Measurements from ENCODE around the gene FARP2.

FARP2 gene

DNA sequence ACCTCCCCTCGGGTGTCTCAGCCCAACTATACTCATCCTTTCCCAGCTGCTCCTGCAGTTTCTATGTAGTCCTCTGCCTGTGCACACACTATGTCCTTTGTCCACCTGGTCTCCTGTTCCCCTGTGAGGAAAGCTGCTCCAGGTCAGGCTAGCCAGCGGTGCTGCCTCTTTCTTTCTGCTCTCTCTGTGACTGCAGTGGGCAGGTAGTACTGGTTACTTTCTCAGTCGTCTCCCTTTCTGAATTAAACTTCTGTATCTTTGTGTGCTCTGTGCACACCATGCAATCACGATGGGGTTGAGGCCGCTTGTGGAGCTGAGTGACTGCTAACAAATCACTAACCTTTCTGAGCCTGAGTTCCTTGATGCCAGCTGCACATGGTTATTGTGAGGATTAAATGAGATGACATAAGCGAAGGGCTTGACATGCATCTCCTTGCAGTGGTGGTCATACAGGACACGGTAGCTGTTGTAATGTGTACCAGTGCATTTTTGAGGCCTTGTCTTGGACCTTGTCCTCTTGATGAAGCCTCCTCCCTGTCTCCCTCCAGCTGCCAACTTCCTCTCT, 3.5 kb downstream of the FARP2 start:
- in situ Hi-C loops (cut with MboI; ENCODE audit: low pct_unique_long_range_greater_than_20kb, low sequenced_read_pairs, unreplicated experiment), result no loop called here
- DNase-seq (ENCODE audit: low spot score), result no peak
- TF ChIP-seq, protein P1, sequence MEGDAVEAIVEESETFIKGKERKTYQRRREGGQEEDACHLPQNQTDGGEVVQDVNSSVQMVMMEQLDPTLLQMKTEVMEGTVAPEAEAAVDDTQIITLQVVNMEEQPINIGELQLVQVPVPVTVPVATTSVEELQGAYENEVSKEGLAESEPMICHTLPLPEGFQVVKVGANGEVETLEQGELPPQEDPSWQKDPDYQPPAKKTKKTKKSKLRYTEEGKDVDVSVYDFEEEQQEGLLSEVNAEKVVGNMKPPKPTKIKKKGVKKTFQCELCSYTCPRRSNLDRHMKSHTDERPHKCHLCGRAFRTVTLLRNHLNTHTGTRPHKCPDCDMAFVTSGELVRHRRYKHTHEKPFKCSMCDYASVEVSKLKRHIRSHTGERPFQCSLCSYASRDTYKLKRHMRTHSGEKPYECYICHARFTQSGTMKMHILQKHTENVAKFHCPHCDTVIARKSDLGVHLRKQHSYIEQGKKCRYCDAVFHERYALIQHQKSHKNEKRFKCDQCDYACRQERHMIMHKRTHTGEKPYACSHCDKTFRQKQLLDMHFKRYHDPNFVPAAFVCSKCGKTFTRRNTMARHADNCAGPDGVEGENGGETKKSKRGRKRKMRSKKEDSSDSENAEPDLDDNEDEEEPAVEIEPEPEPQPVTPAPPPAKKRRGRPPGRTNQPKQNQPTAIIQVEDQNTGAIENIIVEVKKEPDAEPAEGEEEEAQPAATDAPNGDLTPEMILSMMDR (IDR thresholded peaks at IDR 0.05; ENCODE audit: extremely low read depth, insufficient read depth, missing control alignments), result no peak

DNA sequence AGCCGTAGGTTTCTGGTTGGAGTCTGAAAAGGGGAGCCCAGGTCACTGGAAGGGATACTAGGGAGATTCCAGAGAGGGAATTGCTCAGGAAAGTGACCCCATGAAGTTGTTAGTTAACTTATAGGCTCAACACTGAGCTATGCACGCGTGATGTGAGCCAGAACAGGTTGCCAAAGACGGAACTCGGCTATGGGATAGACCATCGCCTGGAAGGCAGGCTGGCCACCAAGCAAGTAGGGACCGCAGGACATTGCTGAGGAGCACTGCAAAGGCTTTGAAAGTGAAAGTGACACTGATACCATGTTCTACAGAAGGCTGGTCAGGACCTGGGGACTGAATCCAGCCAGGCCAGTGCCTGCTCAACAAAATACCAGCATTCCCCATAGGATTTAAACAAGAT, 7.3 kb downstream of the FARP2 start:
- TF ChIP-seq, protein P1 (IDR thresholded peaks at IDR 0.05; ENCODE audit: extremely low read depth, insufficient read depth, missing control alignments), result no peak
- DNase-seq (ENCODE audit: low spot score), result peak; percentile 34
- in situ Hi-C loops (cut with MboI; ENCODE audit: low pct_unique_long_range_greater_than_20kb, low sequenced_read_pairs, unreplicated experiment), result no loop called here

DNA sequence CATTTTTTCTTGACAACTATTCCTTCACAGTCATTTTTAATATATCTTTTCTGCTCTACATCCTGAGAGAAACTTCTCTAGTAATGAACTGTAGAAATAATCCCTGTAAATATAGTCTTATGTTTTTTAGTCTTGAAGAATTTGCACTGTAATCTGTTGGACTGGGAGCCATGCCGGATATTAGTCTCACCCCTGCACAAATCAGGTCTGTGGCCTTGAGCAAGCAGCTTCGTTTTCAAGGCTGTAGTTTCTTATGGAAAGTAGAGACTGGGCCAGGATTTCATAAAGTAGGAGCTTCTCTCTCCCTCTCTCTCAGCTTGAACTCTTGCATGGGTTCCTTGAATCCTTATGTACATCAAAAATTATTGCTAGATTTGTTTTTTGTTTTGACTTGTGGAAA, 8.7 kb downstream of the FARP2 start:
- in situ Hi-C loops (cut with MboI; ENCODE audit: low pct_unique_long_range_greater_than_20kb, low sequenced_read_pairs, unreplicated experiment), result no loop called here
- DNase-seq (ENCODE audit: low spot score), result no peak
- TF ChIP-seq, protein P1 (IDR thresholded peaks at IDR 0.05; ENCODE audit: extremely low read depth, insufficient read depth, missing control alignments), result no peak

DNA sequence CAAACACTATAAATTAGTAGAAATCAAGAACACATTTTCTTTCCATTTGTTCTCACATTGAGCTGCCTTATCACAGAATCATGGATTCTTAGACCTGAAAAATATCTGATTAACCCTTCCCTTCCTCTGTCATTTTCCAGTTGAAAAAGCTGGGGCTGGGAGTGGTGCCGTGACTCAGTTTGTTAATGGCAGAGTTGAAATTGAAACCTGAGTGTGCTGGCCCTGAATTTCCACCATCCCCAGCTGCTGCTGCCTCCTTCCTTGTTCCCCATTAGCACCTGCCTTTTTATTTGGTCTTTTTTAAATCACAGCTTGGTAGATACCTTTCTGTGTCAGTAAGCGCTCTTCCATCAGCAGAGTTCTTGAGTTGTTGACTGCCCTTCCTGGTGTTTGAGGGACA, 10.6 kb downstream of the FARP2 start:
- no peak for DNase-seq (ENCODE audit: low spot score)
- in situ Hi-C loops (cut with MboI; ENCODE audit: low pct_unique_long_range_greater_than_20kb, low sequenced_read_pairs, unreplicated experiment), result no loop called here
- TF ChIP-seq, protein P1 (IDR thresholded peaks at IDR 0.05; ENCODE audit: extremely low read depth, insufficient read depth, missing control alignments), result no peak

DNA sequence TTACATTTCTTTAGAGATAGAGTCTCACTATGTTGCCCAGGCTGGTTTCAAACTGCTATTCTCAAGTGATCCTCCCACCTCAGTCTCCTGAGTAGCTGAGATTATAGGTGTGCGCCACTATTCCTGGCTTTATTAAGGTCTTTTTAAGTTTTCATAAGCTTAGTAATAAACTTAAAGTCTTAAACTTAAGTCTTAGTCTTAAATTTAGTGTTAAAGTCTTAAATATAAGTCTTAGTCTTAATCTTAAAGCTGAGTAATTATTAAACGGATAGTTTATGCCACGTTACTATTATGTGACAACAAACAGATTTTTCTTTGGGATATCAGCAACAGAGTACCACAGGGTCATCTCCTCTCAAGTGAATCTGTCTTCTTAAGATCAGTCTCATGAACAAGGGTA, 12.6 kb downstream of the FARP2 start:
- in situ Hi-C loops (cut with MboI; ENCODE audit: low pct_unique_long_range_greater_than_20kb, low sequenced_read_pairs, unreplicated experiment), result no loop called here
- DNase-seq (ENCODE audit: low spot score), result no peak
- TF ChIP-seq, protein P1 (IDR thresholded peaks at IDR 0.05; ENCODE audit: extremely low read depth, insufficient read depth, missing control alignments), result no peak

DNA sequence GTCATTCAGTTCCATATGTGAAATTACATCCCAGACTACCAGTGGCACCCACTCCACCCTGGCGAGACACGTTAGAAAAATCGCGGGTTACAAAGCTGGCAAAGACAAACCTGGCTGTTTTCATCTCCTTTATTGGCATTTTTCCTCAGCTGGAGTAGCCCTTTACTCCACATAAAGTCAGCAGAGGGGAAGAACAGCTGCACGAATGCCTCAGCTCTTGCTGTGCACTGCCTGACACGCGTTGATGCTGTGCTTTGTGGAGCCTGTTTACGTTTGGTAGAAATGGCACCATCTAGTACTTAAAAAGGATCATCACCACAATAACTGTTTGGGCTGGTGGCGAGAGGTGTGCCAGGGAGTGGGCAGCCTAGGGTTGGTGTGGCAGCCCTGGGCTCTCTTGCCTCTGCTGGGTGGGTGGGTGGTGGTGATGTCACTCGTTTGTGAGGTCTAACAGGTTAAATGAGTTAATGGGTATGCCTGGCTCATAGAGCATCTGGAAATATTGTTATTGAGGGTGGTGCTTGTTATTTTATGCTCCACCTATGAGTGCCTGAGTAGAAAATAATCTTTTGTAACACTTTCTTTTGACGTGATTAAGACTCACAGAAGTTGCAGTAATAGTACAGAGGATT, 16.4 kb downstream of the FARP2 start:
- no peak for DNase-seq (ENCODE audit: low spot score)
- TF ChIP-seq, protein P1 (IDR thresholded peaks at IDR 0.05; ENCODE audit: extremely low read depth, insufficient read depth, missing control alignments), result no peak
- in situ Hi-C loops (cut with MboI; ENCODE audit: low pct_unique_long_range_greater_than_20kb, low sequenced_read_pairs, unreplicated experiment), result no loop called here
